Measurements from ENCODE around the gene TESPA1. TPM values are rescaled to one million over a fixed set of nuclear protein-coding genes. Genes with fewer than 3 reads are reported as not detected.

TESPA1 gene
- total and polyA plus RNA-seq, 7 donors, result 0.08 to 0.87 (median 0.54) TPM; not detected in 2

- Histone ChIP-seq H3K27me3 (ENCODE audit: insufficient read depth in 3 of 3, low read length in 2 of 3) (no peaks in the 10 kb centered on the region), H3K4me1 (no peaks in the 10 kb centered on the region), H3K27ac (no peak overlapping the region), H3K4me3 (no peak overlapping the region), H3K9me3 (no peaks in the 10 kb centered on the region), H3K36me3 (ENCODE audit: insufficient read depth in 1 of 2, low read depth in 1 of 2) (no peaks in the 10 kb centered on the region)
- no peak for TF ChIP-seq CTCF (IDR thresholded peaks at IDR 0.05)
- intact Hi-C loops (cut with DNase I), result no loop called here
- no peak for DNase-seq
- no peak for ATAC-seq
- 71 to 79% (median 77%) methylated on average over 6 of the region's 6 CpGs for WGBS, 3 donors
Observed at GRCh38 chr12:54940727-54941315, 43.7 kb downstream of the TESPA1 start.

- Histone ChIP-seq H3K4me3 (no peak overlapping the region), H3K27ac (no peak overlapping the region), H3K27me3 (ENCODE audit: insufficient read depth in 3 of 3, low read length in 2 of 3) (no peaks in the 10 kb centered on the region), H3K4me1 (no peaks in the 10 kb centered on the region), H3K9me3 (no peaks in the 10 kb centered on the region), H3K36me3 (ENCODE audit: insufficient read depth in 1 of 2, low read depth in 1 of 2) (no peaks in the 10 kb centered on the region)
- TF ChIP-seq CTCF (IDR thresholded peaks at IDR 0.05), result no peak
- intact Hi-C loops (cut with DNase I), result no loop called here
- DNase-seq (no peak), ATAC-seq (no peak)
- WGBS, 3 donors, result 75 to 77% (median 75%) methylated on average over 2 of the region's 2 CpGs
Observed at GRCh38 chr12:54937929-54938328, 46.6 kb downstream of the TESPA1 start.

GRCh38 chr12:54937376-54937775, 47.2 kb downstream of the TESPA1 start:
- Histone ChIP-seq H3K27ac (no peak overlapping the region), H3K27me3 (ENCODE audit: insufficient read depth in 3 of 3, low read length in 2 of 3) (no peaks in the 10 kb centered on the region), H3K4me3 (no peak overlapping the region), H3K4me1 (no peaks in the 10 kb centered on the region), H3K36me3 (ENCODE audit: insufficient read depth in 1 of 2, low read depth in 1 of 2) (no peaks in the 10 kb centered on the region), H3K9me3 (no peaks in the 10 kb centered on the region)
- intact Hi-C loops (cut with DNase I), result no loop called here
- ATAC-seq, result no peak
- DNase-seq, result no peak
- TF ChIP-seq CTCF (IDR thresholded peaks at IDR 0.05), result no peak

- ATAC-seq (no peak), DNase-seq (no peak)
- Histone ChIP-seq H3K36me3 (ENCODE audit: insufficient read depth in 1 of 2, low read depth in 1 of 2) (no peaks in the 10 kb centered on the region), H3K9me3 (no peaks in the 10 kb centered on the region), H3K4me1 (no peaks in the 10 kb centered on the region), H3K27me3 (ENCODE audit: insufficient read depth in 3 of 3, low read length in 2 of 3) (no peaks in the 10 kb centered on the region), H3K27ac (no peak overlapping the region), H3K4me3 (no peak overlapping the region)
- intact Hi-C loops (cut with DNase I), result no loop called here
- 42 to 61% (median 47%) methylated on average over 3 of the region's 3 CpGs for WGBS, 3 donors
- TF ChIP-seq CTCF (IDR thresholded peaks at IDR 0.05), result no peak
Observed at GRCh38 chr12:54936736-54937135, 47.8 kb downstream of the TESPA1 start.
